Measurements from ENCODE around the gene FIGN. TPM values are rescaled to one million over a fixed set of nuclear protein-coding genes. Genes with fewer than 3 reads are reported as not detected.

Gene FIGN
- total RNA-seq, 1 donor from 2014 or later = 12.1 TPM

GRCh38 chr2:163701399-163702195, 34.2 kb downstream of the FIGN start:
- TF ChIP-seq, protein P1, sequence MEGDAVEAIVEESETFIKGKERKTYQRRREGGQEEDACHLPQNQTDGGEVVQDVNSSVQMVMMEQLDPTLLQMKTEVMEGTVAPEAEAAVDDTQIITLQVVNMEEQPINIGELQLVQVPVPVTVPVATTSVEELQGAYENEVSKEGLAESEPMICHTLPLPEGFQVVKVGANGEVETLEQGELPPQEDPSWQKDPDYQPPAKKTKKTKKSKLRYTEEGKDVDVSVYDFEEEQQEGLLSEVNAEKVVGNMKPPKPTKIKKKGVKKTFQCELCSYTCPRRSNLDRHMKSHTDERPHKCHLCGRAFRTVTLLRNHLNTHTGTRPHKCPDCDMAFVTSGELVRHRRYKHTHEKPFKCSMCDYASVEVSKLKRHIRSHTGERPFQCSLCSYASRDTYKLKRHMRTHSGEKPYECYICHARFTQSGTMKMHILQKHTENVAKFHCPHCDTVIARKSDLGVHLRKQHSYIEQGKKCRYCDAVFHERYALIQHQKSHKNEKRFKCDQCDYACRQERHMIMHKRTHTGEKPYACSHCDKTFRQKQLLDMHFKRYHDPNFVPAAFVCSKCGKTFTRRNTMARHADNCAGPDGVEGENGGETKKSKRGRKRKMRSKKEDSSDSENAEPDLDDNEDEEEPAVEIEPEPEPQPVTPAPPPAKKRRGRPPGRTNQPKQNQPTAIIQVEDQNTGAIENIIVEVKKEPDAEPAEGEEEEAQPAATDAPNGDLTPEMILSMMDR (IDR thresholded peaks at IDR 0.05) = no peak
- peaks cover 2% of the 10 kb centered on the region for H3K36me3 Mint-ChIP-seq (ENCODE audit: low read depth)
- peaks cover 56% of the 10 kb centered on the region for H3K4me1 Mint-ChIP-seq (ENCODE audit: low read depth)
- H3K4me3 Mint-ChIP-seq (ENCODE audit: unreplicated experiment) = no peak overlapping the region
- H3K9me3 Mint-ChIP-seq (ENCODE audit: low read depth) = peaks cover 2% of the 10 kb centered on the region
- DNase-seq (ENCODE audit: low spot score) = no peak
- H3K27me3 Mint-ChIP-seq (ENCODE audit: low read depth) = no peaks in the 10 kb centered on the region
- H3K27ac Mint-ChIP-seq (ENCODE audit: unreplicated experiment) = no peak overlapping the region

DNA sequence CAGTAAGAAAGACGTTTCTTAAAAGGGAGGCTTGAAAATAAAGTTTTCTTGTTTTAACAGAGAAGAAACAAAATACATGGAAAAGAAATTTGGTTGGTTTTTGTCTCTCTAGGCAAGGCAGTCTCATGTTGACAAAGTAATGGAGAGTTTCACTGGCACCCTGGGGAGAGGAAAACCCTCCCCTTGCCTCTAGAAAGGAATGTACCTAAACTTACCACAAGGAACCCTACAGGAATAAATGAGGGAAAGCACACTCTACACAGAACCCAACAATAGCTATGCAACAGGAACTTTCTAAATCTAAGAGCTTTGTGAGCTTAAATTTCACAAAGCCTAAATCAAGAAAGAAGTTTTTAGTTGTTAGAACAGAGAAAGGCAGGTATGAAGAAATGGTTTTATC, 37.0 kb downstream of the FIGN start:
- H3K27me3 Mint-ChIP-seq (ENCODE audit: low read depth) = no peaks in the 10 kb centered on the region
- peaks cover 70% of the 10 kb centered on the region for H3K4me1 Mint-ChIP-seq (ENCODE audit: low read depth)
- no peaks in the 10 kb centered on the region for H3K9me3 Mint-ChIP-seq (ENCODE audit: low read depth)
- peak overlapping the region; percentile 95 for H3K27ac Mint-ChIP-seq (ENCODE audit: unreplicated experiment)
- peaks cover 2% of the 10 kb centered on the region for H3K36me3 Mint-ChIP-seq (ENCODE audit: low read depth)
- TF ChIP-seq, protein P1 (IDR thresholded peaks at IDR 0.05) = peak; percentile 37
- DNase-seq (ENCODE audit: low spot score) = no peak
- peak overlapping the region; percentile 35 for H3K4me3 Mint-ChIP-seq (ENCODE audit: unreplicated experiment)

DNA sequence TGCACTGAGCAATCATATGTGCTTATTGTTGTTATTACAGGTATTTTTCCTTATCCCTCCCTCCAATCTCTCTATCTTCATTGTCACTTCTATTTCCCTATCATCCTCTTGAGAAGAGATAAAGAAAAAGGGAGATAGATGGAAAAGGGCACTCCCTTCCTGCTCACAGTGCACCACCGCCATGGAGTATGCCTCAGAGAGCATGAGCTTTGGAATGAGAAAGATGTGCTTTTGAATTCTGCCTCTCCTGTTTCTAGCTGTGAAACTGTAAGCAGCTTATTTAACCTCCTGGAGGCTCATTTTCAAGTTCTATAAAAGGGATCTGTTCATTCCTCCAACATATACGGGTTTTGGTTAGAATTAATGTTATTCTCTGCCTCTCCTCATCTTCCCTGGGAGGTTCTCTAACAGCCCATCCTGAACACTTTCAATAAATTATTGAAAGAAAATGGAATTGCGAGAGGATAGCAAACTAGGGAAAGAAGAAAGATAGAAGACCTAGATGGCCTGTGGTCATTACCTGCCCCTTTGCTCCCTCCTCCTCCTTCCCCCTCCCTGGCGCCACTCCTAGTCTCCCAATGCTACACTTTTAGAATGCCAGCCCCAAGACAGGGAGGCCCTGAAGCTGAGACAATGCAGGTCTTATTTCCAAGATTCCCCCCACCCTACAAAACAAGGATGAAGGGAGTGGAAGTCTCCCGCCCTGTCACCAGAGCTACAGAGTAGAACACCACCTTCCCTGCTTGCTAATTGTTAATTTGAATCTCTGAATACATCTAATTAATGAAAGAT, 37.8 kb downstream of the FIGN start:
- H3K4me1 Mint-ChIP-seq (ENCODE audit: low read depth) = peaks cover 71% of the 10 kb centered on the region
- no peaks in the 10 kb centered on the region for H3K9me3 Mint-ChIP-seq (ENCODE audit: low read depth)
- TF ChIP-seq, protein P1 (IDR thresholded peaks at IDR 0.05) = no peak
- H3K27me3 Mint-ChIP-seq (ENCODE audit: low read depth) = no peaks in the 10 kb centered on the region
- peaks cover 2% of the 10 kb centered on the region for H3K36me3 Mint-ChIP-seq (ENCODE audit: low read depth)
- H3K27ac Mint-ChIP-seq (ENCODE audit: unreplicated experiment) = peak overlapping the region; percentile 95
- peak overlapping the region; percentile 35 for H3K4me3 Mint-ChIP-seq (ENCODE audit: unreplicated experiment)
- no peak for DNase-seq (ENCODE audit: low spot score)

GRCh38 chr2:163697429-163697828, 38.4 kb downstream of the FIGN start:
- TF ChIP-seq, protein P1 (IDR thresholded peaks at IDR 0.05) = no peak
- DNase-seq (ENCODE audit: low spot score) = no peak
- peak overlapping the region; percentile 13 for H3K27ac Mint-ChIP-seq (ENCODE audit: unreplicated experiment)
- peaks cover 2% of the 10 kb centered on the region for H3K36me3 Mint-ChIP-seq (ENCODE audit: low read depth)
- H3K9me3 Mint-ChIP-seq (ENCODE audit: low read depth) = no peaks in the 10 kb centered on the region
- no peaks in the 10 kb centered on the region for H3K27me3 Mint-ChIP-seq (ENCODE audit: low read depth)
- H3K4me3 Mint-ChIP-seq (ENCODE audit: unreplicated experiment) = no peak overlapping the region
- H3K4me1 Mint-ChIP-seq (ENCODE audit: low read depth) = peaks cover 76% of the 10 kb centered on the region

- Mint-ChIP-seq H3K27me3 (ENCODE audit: low read depth) (no peaks in the 10 kb centered on the region), H3K4me3 (ENCODE audit: unreplicated experiment) (no peak overlapping the region), H3K36me3 (ENCODE audit: low read depth) (peaks cover 2% of the 10 kb centered on the region), H3K27ac (ENCODE audit: unreplicated experiment) (peak overlapping the region; percentile 77), H3K4me1 (ENCODE audit: low read depth) (peaks cover 64% of the 10 kb centered on the region), H3K9me3 (ENCODE audit: low read depth) (no peaks in the 10 kb centered on the region)
- TF ChIP-seq, protein P1 (IDR thresholded peaks at IDR 0.05) = no peak
- DNase-seq (ENCODE audit: low spot score) = no peak
These were observed 42.3 kb downstream of the FIGN start for GRCh38 chr2:163693484-163693883.
